Measurements from ENCODE around the gene TLL1. TPM values are rescaled to one million over a fixed set of nuclear protein-coding genes. Genes with fewer than 3 reads are reported as not detected.

Gene TLL1
- total and polyA plus RNA-seq, 2 experiments from 2014 or later: 0.18 to 2.4 TPM

- TF ChIP-seq REST (IDR thresholded peaks at IDR 0.05; ENCODE audit: unreplicated experiment) (no peak), ETS1 (IDR thresholded peaks at IDR 0.05) (no peak), EZH2phosphoT487 (IDR thresholded peaks at IDR 0.05; ENCODE audit: unreplicated experiment) (no peak), ZNF114 (CRISPR knock-in tag; IDR thresholded peaks at IDR 0.05) (no peak), EZH2 (IDR thresholded peaks at IDR 0.05; ENCODE audit: low read depth, unreplicated experiment) (no peak), ZNF331 (CRISPR knock-in tag; IDR thresholded peaks at IDR 0.05; ENCODE audit: low read depth) (no peak)
These were observed 170.8 kb downstream of the TLL1 start (continued) for GRCh38 chr4:166043801-166044200.

- Histone ChIP-seq H3K4me2 (no peak overlapping the region), H3K4me3 (no peak overlapping the region), H3F3A (replicated peaks; ENCODE audit: low read depth) (no peaks in the 10 kb centered on the region), H4K20me1 (replicated peaks; ENCODE audit: insufficient read depth) (no peaks in the 10 kb centered on the region), H3K9me2 (ENCODE audit: insufficient read depth) (no peaks in the 10 kb centered on the region), H3K4me1 (ENCODE audit: insufficient read depth) (no peaks in the 10 kb centered on the region; the same call in 1 of the 2 replicates), H2AFZ (no peak overlapping the region), H3K79me2 (replicated peaks; ENCODE audit: insufficient read depth) (no peaks in the 10 kb centered on the region), H3K27me3 (ENCODE audit: insufficient read depth) (no peaks in the 10 kb centered on the region), H3K36me3 (ENCODE audit: insufficient read depth) (no peaks in the 10 kb centered on the region), H3K27ac (ENCODE audit: low read depth) (no peak overlapping the region)
- H3K27ac Mint-ChIP-seq: no peak overlapping the region
- DNase-seq (ENCODE audit: low spot score) (no peak), ATAC-seq (no peak)
- H3K9me3 Mint-ChIP-seq: no peaks in the 10 kb centered on the region
- H3K27me3 Mint-ChIP-seq (ENCODE audit: insufficient read depth, low read depth, poor library complexity): no peaks in the 10 kb centered on the region
- TF ChIP-seq ETS1 (IDR thresholded peaks at IDR 0.05): no peak
- no peak for TF ChIP-seq ZNF331 (CRISPR knock-in tag; IDR thresholded peaks at IDR 0.05; ENCODE audit: low read depth)
- TF ChIP-seq EZH2 (IDR thresholded peaks at IDR 0.05; ENCODE audit: low read depth, unreplicated experiment): no peak
- TF ChIP-seq, protein P1, sequence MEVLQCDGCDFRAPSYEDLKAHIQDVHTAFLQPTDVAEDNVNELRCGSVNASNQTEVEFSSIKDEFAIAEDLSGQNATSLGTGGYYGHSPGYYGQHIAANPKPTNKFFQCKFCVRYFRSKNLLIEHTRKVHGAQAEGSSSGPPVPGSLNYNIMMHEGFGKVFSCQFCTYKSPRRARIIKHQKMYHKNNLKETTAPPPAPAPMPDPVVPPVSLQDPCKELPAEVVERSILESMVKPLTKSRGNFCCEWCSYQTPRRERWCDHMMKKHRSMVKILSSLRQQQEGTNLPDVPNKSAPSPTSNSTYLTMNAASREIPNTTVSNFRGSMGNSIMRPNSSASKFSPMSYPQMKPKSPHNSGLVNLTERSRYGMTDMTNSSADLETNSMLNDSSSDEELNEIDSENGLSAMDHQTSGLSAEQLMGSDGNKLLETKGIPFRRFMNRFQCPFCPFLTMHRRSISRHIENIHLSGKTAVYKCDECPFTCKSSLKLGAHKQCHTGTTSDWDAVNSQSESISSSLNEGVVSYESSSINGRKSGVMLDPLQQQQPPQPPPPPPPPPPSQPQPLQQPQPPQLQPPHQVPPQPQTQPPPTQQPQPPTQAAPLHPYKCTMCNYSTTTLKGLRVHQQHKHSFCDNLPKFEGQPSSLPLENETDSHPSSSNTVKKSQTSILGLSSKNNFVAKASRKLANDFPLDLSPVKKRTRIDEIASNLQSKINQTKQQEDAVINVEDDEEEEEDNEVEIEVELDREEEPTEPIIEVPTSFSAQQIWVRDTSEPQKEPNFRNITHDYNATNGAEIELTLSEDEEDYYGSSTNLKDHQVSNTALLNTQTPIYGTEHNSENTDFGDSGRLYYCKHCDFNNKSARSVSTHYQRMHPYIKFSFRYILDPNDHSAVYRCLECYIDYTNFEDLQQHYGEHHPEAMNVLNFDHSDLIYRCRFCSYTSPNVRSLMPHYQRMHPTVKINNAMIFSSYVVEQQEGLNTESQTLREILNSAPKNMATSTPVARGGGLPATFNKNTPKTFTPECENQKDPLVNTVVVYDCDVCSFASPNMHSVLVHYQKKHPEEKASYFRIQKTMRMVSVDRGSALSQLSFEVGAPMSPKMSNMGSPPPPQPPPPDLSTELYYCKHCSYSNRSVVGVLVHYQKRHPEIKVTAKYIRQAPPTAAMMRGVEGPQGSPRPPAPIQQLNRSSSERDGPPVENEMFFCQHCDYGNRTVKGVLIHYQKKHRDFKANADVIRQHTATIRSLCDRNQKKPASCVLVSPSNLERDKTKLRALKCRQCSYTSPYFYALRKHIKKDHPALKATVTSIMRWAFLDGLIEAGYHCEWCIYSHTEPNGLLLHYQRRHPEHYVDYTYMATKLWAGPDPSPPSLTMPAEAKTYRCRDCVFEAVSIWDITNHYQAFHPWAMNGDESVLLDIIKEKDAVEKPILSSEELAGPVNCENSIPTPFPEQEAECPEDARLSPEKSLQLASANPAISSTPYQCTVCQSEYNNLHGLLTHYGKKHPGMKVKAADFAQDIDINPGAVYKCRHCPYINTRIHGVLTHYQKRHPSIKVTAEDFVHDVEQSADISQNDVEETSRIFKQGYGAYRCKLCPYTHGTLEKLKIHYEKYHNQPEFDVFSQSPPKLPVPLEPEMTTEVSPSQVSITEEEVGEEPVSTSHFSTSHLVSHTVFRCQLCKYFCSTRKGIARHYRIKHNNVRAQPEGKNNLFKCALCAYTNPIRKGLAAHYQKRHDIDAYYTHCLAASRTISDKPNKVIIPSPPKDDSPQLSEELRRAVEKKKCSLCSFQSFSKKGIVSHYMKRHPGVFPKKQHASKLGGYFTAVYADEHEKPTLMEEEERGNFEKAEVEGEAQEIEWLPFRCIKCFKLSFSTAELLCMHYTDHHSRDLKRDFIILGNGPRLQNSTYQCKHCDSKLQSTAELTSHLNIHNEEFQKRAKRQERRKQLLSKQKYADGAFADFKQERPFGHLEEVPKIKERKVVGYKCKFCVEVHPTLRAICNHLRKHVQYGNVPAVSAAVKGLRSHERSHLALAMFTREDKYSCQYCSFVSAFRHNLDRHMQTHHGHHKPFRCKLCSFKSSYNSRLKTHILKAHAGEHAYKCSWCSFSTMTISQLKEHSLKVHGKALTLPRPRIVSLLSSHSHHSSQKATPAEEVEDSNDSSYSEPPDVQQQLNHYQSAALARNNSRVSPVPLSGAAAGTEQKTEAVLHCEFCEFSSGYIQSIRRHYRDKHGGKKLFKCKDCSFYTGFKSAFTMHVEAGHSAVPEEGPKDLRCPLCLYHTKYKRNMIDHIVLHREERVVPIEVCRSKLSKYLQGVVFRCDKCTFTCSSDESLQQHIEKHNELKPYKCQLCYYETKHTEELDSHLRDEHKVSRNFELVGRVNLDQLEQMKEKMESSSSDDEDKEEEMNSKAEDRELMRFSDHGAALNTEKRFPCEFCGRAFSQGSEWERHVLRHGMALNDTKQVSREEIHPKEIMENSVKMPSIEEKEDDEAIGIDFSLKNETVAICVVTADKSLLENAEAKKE (CRISPR knock-in tag; IDR thresholded peaks at IDR 0.05): no peak
- no peak for TF ChIP-seq EZH2phosphoT487 (IDR thresholded peaks at IDR 0.05; ENCODE audit: unreplicated experiment)
- TF ChIP-seq STAT1 (IDR thresholded peaks at IDR 0.05; ENCODE audit: unreplicated experiment): no peak
- H3K4me1 Mint-ChIP-seq: no peaks in the 10 kb centered on the region
- H3K4me3 Mint-ChIP-seq: no peak overlapping the region
- no peaks in the 10 kb centered on the region for H3K36me3 Mint-ChIP-seq (ENCODE audit: low read depth)
These were observed 171.8 kb downstream of the TLL1 start for GRCh38 chr4:166044871-166045270.

Measured in GM23338 (cell line).